ENCODE results near the gene RNF111. TPM values are rescaled to one million over a fixed set of nuclear protein-coding genes. Genes with fewer than 3 reads are reported as not detected.

Gene RNF111
- 22.8 and 40.5 TPM in 2 replicates for total RNA-seq (ENCODE audit: low replicate concordance)

DNA sequence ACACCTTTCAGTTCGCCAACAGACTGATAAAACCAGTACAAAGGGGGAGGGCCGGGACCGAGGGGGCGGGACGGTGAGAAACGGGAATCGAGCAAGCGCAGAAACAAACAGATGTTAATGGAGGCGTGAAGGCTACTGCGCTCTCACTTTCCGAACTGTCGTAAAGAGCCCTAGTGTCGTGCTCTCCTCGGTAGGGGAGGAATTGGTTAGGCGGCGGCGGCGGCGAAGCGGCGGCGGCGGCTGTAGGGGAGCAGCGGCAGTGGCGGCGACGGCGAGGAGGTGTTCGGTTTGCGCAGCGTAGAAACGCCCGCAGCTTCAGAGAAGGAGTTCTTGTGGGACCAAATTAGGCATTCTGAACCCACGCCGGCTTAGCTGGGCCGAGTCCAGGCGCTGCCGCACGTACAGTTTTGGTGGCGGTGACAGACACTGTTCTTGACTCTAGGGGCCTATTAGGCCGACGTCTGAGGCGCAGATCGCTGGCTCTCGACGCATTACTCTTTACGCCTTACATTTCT, at the start of gene RNF111:
TSS of gene RNF111 (plus strand) at position 173 of the 515 bp plus-strand sequence. CDS start 43,160 bp downstream, outside the sequence.
- no peak for TF ChIP-seq CTCF (IDR thresholded peaks at IDR 0.05; ENCODE audit: insufficient read depth, low read length)
- peak; percentile 97 for DNase-seq (ENCODE audit: low read depth)
- peak within 1 kb of the TSS; percentile 100 for H3K4me3 ChIP-seq (ENCODE audit: low read depth, low read length)

- no peak for TF ChIP-seq CTCF (IDR thresholded peaks at IDR 0.05; ENCODE audit: insufficient read depth, low read length)
Measured at GRCh38 chr15:58947179-58947578, 40.3 kb upstream of the RNF111 start.

DNA sequence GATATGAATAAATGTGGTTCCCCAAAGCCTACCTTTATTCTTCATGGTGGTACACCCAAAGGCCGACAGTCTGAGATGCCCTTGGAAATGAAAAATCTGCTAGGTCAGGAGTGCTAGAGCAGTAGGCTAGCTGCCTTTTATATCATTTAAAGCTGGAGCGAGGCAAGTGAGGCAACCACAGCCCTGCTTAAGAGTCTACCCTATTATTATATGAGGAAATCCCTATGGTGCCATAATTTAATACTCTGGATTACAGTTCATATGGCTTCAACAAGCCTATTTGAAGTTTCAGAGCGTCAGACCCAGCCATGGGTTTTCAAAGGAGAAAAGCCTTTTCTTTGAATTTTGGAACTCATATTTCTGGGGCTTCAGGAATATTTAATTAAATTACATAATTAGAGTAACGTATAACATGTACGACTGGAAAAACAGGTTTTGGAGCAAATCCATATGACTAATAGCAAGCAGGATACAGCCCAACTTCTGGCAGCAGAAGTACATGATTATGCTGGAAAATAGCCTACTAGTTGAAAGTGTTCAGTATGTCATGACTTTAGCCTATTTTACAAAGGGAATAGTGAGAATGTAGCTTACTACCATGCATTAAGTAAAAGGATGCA, 36.0 kb upstream of the RNF111 start:
- no peak overlapping the region for H3K4me3 ChIP-seq (ENCODE audit: low read depth, low read length)
- DNase-seq (ENCODE audit: low read depth) = peak; percentile 88
- no peak for TF ChIP-seq CTCF (IDR thresholded peaks at IDR 0.05; ENCODE audit: insufficient read depth, low read length)

More at GRCh38 chr15:58947179-58947578, 40.3 kb upstream of the RNF111 start:
- no peak overlapping the region for H3K4me3 ChIP-seq (ENCODE audit: low read depth, low read length)
- no peak for DNase-seq (ENCODE audit: low read depth)

DNA sequence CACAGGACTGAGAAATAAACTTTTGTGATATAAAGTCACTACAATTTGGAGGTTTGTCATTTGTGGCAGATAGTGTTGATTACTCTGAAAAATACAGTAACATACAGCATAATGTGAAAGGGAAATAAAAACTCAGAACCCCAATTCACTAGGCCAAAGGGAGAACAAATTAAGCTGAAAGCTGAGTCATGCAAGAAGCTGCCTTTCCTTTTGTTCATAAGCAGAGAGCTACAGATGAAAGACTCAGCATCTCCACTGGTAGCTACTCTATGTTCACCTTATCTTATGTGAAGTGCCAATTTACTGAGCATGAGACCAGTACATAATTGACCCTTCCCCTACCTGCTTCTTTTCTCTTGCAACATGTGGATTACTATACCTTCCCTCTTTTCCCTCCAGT, 34.7 kb upstream of the RNF111 start:
- peak; percentile 46 for DNase-seq (ENCODE audit: low read depth)
- H3K4me3 ChIP-seq (ENCODE audit: low read depth, low read length) = no peak overlapping the region
- no peak for TF ChIP-seq CTCF (IDR thresholded peaks at IDR 0.05; ENCODE audit: insufficient read depth, low read length)

DNA sequence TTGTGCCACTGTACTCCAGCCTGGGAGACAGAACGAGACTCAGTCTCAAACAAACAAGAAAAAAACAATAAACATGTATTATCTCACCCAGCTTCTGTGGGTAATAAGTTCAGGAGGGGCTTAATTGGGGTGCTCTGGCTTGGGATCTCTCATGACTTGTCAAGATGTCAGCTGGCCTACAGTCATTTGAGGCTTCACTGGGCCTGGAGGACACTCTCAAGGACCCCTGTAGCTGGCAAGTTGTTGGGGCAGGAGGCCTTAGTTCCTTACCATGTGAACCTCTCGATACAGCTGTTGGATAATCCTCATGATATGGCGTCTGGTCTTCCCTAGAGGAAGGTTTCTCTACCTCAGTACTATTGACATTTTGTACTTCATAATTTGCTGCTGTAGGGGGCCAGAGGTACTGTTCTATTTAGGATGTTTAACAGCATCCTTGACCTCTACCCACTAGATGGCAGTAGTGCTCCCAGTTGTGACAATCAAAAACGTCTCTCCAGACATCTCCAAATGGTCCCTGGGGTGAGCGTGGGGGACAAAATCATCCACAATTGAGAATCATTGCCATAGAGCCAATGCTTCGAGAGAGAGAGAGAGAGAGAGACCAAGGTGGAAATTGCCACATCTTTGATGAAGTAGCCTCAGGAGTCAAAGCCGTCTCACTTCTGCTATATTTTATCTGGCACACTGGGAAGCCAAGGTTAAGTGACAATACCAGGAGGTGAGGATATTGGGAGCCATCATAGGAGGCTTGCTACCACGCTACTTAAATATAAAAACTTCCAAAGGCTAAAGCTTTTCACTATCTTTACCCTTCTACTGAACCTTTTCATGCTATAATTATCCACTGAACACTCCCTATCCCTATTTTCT, 30.1 kb upstream of the RNF111 start:
- no peak overlapping the region for H3K4me3 ChIP-seq (ENCODE audit: low read depth, low read length)
- DNase-seq (ENCODE audit: low read depth) = peak; percentile 67
- peak; percentile 78 for TF ChIP-seq CTCF (IDR thresholded peaks at IDR 0.05; ENCODE audit: insufficient read depth, low read length)

- no peak overlapping the region for H3K4me3 ChIP-seq (ENCODE audit: low read depth, low read length)
- TF ChIP-seq CTCF (IDR thresholded peaks at IDR 0.05; ENCODE audit: insufficient read depth, low read length) = no peak
- DNase-seq (ENCODE audit: low read depth) = no peak
Measured at GRCh38 chr15:58958811-58959210, 28.7 kb upstream of the RNF111 start.
